Karpas-422 (cell line): Measurements from ENCODE around the gene FHIT. TPM values are rescaled to one million over a fixed set of nuclear protein-coding genes. Genes with fewer than 3 reads are reported as not detected.

Experiments
- DNase-seq: peaks from one replicate; pipeline ENCODE4 v3.0.0-alpha.2; 2015
- H2AFZ ChIP-seq: fragments of 200-600 bp; sonication (generic); 2 replicates; pipeline ENCODE4 v1.6.1; 2014; ENCODE audit warnings: antibody characterized with exemption, low read length, mixed read lengths
- H3K27ac ChIP-seq: fragments of 200-600 bp; sonication (generic); 2 replicates; pipeline ENCODE4 v1.5.1; 2014; ENCODE audit warnings: mild to moderate bottlenecking, low read length, moderate library complexity
- H3K27me3 ChIP-seq: fragments of 200-600 bp; sonication (generic); 2 replicates; pipeline ENCODE4 v1.6.1; 2014; ENCODE audit warnings: low read length, mixed read lengths
- H3K36me3 ChIP-seq: fragments of 200-600 bp; sonication (generic); 2 replicates; pipeline ENCODE4 v1.6.1; 2014; ENCODE audit warnings: low read length, mixed read lengths; ENCODE audit not compliant: insufficient read depth
- H3K4me1 ChIP-seq: fragments of 200-600 bp; sonication (generic); 2 replicates; pipeline ENCODE4 v1.6.1; 2014; ENCODE audit warnings: mild to moderate bottlenecking, low read length, mixed read lengths
- H3K4me2 ChIP-seq: fragments of 200-600 bp; sonication (generic); 2 replicates; pipeline ENCODE4 v1.6.1; 2014; ENCODE audit warnings: low read length, low read depth, mild to moderate bottlenecking; ENCODE audit not compliant: poor library complexity, severe bottlenecking
- H3K4me3 ChIP-seq: fragments of 200-600 bp; sonication (generic); 2 replicates; pipeline ENCODE4 v1.5.1; 2014; ENCODE audit warnings: mild to moderate bottlenecking, antibody characterized with exemption, low read length, mixed read lengths
- H3K79me2 ChIP-seq: fragments of 200-600 bp; sonication (generic); 2 replicates; pipeline ENCODE4 v1.6.1; 2014; ENCODE audit warnings: mild to moderate bottlenecking, low read length, mixed read lengths
- H3K9ac ChIP-seq: fragments of 200-600 bp; sonication (generic); 2 replicates; pipeline ENCODE4 v1.6.0; 2014; ENCODE audit warnings: low read length
- H3K9me2 ChIP-seq: fragments of 200-600 bp; sonication (generic), shearing (Covaris generic); replicated peaks from 2 replicates; pipeline ENCODE4 v1.6.0; 2014; ENCODE audit warnings: mild to moderate bottlenecking, low read length, moderate library complexity; ENCODE audit not compliant: insufficient read depth
- H3K9me3 ChIP-seq: fragments of 300-700, 200-600 bp; sonication (generic); 2 replicates; pipeline ENCODE4 v1.6.1; 2014; ENCODE audit warnings: low read length, mixed read lengths
- H4K20me1 ChIP-seq: fragments of 200-600 bp; sonication (generic); 2 replicates; pipeline ENCODE4 v1.6.1; 2014; ENCODE audit warnings: mild to moderate bottlenecking, antibody characterized with exemption, low read length, low read depth; ENCODE audit not compliant: insufficient read depth
- total RNA-seq: library from RNA; depleted of rRNA; stranded (reverse); fragments of >200 nt; shearing (Covaris generic); gene quantifications from 2 replicates; pipeline ENCODE4 v1.2.3, GENCODE V29; 2014; ENCODE audit warnings: low replicate concordance

FHIT gene
- total RNA-seq, 1 experiment from 2014 or later: not detected

- H3K36me3 ChIP-seq: no peaks in the 10 kb centered on the region
- H3K4me2 ChIP-seq: no peak overlapping the region
- H3K4me1 ChIP-seq: no peaks in the 10 kb centered on the region
- H3K9me3 ChIP-seq: peaks cover 23% of the 10 kb centered on the region
- H3K9me2 ChIP-seq: no peaks in the 10 kb centered on the region
- H3K79me2 ChIP-seq: no peaks in the 10 kb centered on the region
- H3K27me3 ChIP-seq: no peaks in the 10 kb centered on the region
- no peak overlapping the region for H2AFZ ChIP-seq
- no peaks in the 10 kb centered on the region for H4K20me1 ChIP-seq
- no peak overlapping the region for H3K27ac ChIP-seq
- H3K4me3 ChIP-seq: no peak overlapping the region
- no peak overlapping the region for H3K9ac ChIP-seq
- no peak for DNase-seq
Observed at GRCh38 chr3:60844256-60844655, 407.0 kb downstream of the FHIT start.

- H3K9me3 ChIP-seq: peaks cover 25% of the 10 kb centered on the region
- no peak overlapping the region for H3K9ac ChIP-seq
- H3K4me3 ChIP-seq: no peak overlapping the region
- no peak overlapping the region for H2AFZ ChIP-seq
- H4K20me1 ChIP-seq: no peaks in the 10 kb centered on the region
- no peaks in the 10 kb centered on the region for H3K4me1 ChIP-seq
- no peak overlapping the region for H3K27ac ChIP-seq
- H3K4me2 ChIP-seq: no peak overlapping the region
- H3K9me2 ChIP-seq: no peaks in the 10 kb centered on the region
- H3K79me2 ChIP-seq: no peaks in the 10 kb centered on the region
- no peaks in the 10 kb centered on the region for H3K27me3 ChIP-seq
- DNase-seq: no peak
- H3K36me3 ChIP-seq: no peaks in the 10 kb centered on the region
Observed at GRCh38 chr3:60841355-60841754, 409.9 kb downstream of the FHIT start.

GRCh38 chr3:60839246-60839645, 412.0 kb downstream of the FHIT start:
- Histone ChIP-seq H3K4me2 (no peak overlapping the region), H3K4me3 (no peak overlapping the region), H3K36me3 (no peaks in the 10 kb centered on the region), H3K9ac (no peak overlapping the region), H3K27me3 (no peaks in the 10 kb centered on the region), H3K9me2 (no peaks in the 10 kb centered on the region), H3K4me1 (no peaks in the 10 kb centered on the region), H3K27ac (no peak overlapping the region), H3K9me3 (peaks cover 31% of the 10 kb centered on the region), H3K79me2 (no peaks in the 10 kb centered on the region), H2AFZ (no peak overlapping the region), H4K20me1 (no peaks in the 10 kb centered on the region)
- no peak for DNase-seq

GRCh38 chr3:60835796-60836195, 415.5 kb downstream of the FHIT start:
- H3K79me2 ChIP-seq: no peaks in the 10 kb centered on the region
- H3K27me3 ChIP-seq: no peaks in the 10 kb centered on the region
- H3K9ac ChIP-seq: no peak overlapping the region
- H3K4me1 ChIP-seq: no peaks in the 10 kb centered on the region
- H3K4me3 ChIP-seq: no peak overlapping the region
- no peaks in the 10 kb centered on the region; the same call in 1 of the 2 replicates for H3K36me3 ChIP-seq
- no peaks in the 10 kb centered on the region for H4K20me1 ChIP-seq
- H3K4me2 ChIP-seq: no peak overlapping the region
- no peak overlapping the region for H2AFZ ChIP-seq
- no peak for DNase-seq
- H3K9me2 ChIP-seq: no peaks in the 10 kb centered on the region
- no peak overlapping the region for H3K27ac ChIP-seq
- peaks cover 23% of the 10 kb centered on the region for H3K9me3 ChIP-seq

GRCh38 chr3:60829058-60829457, 422.2 kb downstream of the FHIT start:
- Histone ChIP-seq H3K27me3 (no peaks in the 10 kb centered on the region), H3K4me3 (no peak overlapping the region), H3K79me2 (no peaks in the 10 kb centered on the region), H3K4me1 (no peaks in the 10 kb centered on the region), H3K9ac (no peak overlapping the region), H3K9me3 (peaks cover 19% of the 10 kb centered on the region), H2AFZ (no peak overlapping the region), H3K36me3 (no peaks in the 10 kb centered on the region; the same call in 1 of the 2 replicates), H4K20me1 (no peaks in the 10 kb centered on the region), H3K4me2 (no peak overlapping the region), H3K9me2 (no peaks in the 10 kb centered on the region), H3K27ac (no peak overlapping the region)
- DNase-seq: no peak

GRCh38 chr3:60827666-60828065, 423.6 kb downstream of the FHIT start:
- Histone ChIP-seq H3K79me2 (no peaks in the 10 kb centered on the region), H3K9me2 (no peaks in the 10 kb centered on the region), H3K4me3 (no peak overlapping the region), H3K27ac (no peak overlapping the region), H3K4me1 (no peaks in the 10 kb centered on the region), H3K9me3 (peaks cover 19% of the 10 kb centered on the region), H4K20me1 (no peaks in the 10 kb centered on the region), H3K36me3 (no peaks in the 10 kb centered on the region), H3K4me2 (no peak overlapping the region), H3K9ac (no peak overlapping the region), H2AFZ (no peak overlapping the region), H3K27me3 (no peaks in the 10 kb centered on the region)
- DNase-seq: no peak

- Histone ChIP-seq H3K27ac (no peak overlapping the region), H3K27me3 (no peaks in the 10 kb centered on the region), H3K9ac (no peak overlapping the region), H3K4me2 (no peak overlapping the region), H3K4me3 (no peak overlapping the region), H3K4me1 (no peaks in the 10 kb centered on the region), H3K79me2 (no peaks in the 10 kb centered on the region), H3K9me2 (no peaks in the 10 kb centered on the region), H3K36me3 (no peaks in the 10 kb centered on the region), H4K20me1 (no peaks in the 10 kb centered on the region), H2AFZ (no peak overlapping the region), H3K9me3 (peaks cover 27% of the 10 kb centered on the region)
- no peak for DNase-seq
Observed at GRCh38 chr3:60826511-60826910, 424.7 kb downstream of the FHIT start.

GRCh38 chr3:60812502-60812901, 438.8 kb downstream of the FHIT start:
- no peak for DNase-seq

GRCh38 chr3:60810881-60811280, 440.4 kb downstream of the FHIT start:
- Histone ChIP-seq H3K4me3 (no peak overlapping the region), H4K20me1 (no peaks in the 10 kb centered on the region), H3K4me2 (no peak overlapping the region), H2AFZ (no peak overlapping the region), H3K9ac (no peak overlapping the region), H3K36me3 (no peaks in the 10 kb centered on the region; the same call in 1 of the 2 replicates), H3K4me1 (no peaks in the 10 kb centered on the region), H3K9me3 (peaks cover 30% of the 10 kb centered on the region), H3K27me3 (no peaks in the 10 kb centered on the region), H3K27ac (no peak overlapping the region), H3K79me2 (no peaks in the 10 kb centered on the region), H3K9me2 (no peaks in the 10 kb centered on the region)
- DNase-seq: no peak

More at GRCh38 chr3:60812502-60812901, 438.8 kb downstream of the FHIT start:
- Histone ChIP-seq H2AFZ (no peak overlapping the region), H3K4me1 (no peaks in the 10 kb centered on the region), H3K9me2 (no peaks in the 10 kb centered on the region), H3K9ac (no peak overlapping the region), H4K20me1 (no peaks in the 10 kb centered on the region), H3K4me3 (no peak overlapping the region), H3K36me3 (no peaks in the 10 kb centered on the region), H3K27ac (no peak overlapping the region), H3K4me2 (no peak overlapping the region), H3K9me3 (peaks cover 19% of the 10 kb centered on the region), H3K79me2 (no peaks in the 10 kb centered on the region), H3K27me3 (no peaks in the 10 kb centered on the region)
